DND-41 (cell line): ENCODE results near the gene FAF1.

Experiments used
- EZH2 ChIP-seq: IDR thresholded peaks from 3 replicates; pipeline ENCODE4 v1.6.1; 2012; ENCODE audit warnings: borderline replicate concordance, low read depth, mild to moderate bottlenecking, moderate library complexity, low read length, inconsistent platforms; ENCODE audit not compliant: severe bottlenecking
- TF ChIP-seq, protein P1 (sequence below): IDR thresholded peaks from 2 replicates; pipeline ENCODE4 v1.5.1; 2012; ENCODE audit warnings: borderline replicate concordance, low read length, moderate library complexity, mild to moderate bottlenecking; ENCODE audit not compliant: poor library complexity, severe bottlenecking; ENCODE audit errors: extremely low read depth

DNA sequence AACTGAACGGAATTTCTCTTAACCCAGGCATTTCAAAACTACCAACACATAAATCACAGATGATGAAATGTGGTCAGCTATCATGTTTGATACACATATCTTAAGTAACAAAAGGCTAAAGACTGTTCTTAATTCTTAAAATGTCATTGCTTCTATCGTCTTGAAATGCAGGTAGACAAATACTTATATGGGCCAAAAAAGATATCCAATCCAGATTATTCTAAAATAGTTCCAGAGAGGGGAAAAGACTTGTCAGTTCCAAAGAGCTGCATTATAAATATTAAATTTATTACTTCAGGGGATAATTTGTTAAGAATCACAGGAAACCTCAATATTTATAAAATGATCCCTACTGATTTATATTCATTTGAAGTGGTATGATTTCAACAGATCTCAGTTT lies 259.4 kb downstream of the FAF1 start:
- TF ChIP-seq, protein P1, sequence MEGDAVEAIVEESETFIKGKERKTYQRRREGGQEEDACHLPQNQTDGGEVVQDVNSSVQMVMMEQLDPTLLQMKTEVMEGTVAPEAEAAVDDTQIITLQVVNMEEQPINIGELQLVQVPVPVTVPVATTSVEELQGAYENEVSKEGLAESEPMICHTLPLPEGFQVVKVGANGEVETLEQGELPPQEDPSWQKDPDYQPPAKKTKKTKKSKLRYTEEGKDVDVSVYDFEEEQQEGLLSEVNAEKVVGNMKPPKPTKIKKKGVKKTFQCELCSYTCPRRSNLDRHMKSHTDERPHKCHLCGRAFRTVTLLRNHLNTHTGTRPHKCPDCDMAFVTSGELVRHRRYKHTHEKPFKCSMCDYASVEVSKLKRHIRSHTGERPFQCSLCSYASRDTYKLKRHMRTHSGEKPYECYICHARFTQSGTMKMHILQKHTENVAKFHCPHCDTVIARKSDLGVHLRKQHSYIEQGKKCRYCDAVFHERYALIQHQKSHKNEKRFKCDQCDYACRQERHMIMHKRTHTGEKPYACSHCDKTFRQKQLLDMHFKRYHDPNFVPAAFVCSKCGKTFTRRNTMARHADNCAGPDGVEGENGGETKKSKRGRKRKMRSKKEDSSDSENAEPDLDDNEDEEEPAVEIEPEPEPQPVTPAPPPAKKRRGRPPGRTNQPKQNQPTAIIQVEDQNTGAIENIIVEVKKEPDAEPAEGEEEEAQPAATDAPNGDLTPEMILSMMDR, result no peak
- no peak for TF ChIP-seq EZH2
